ENCODE data around the gene SLC6A19. TPM values are rescaled to one million over a fixed set of nuclear protein-coding genes. Genes with fewer than 3 reads are reported as not detected.

SLC6A19 gene
- total and polyA plus RNA-seq, 9 of the 15 experiments (the other 6 are each of a cell fraction or from before 2014, with no cell fraction given) = 0.03 to 1.6 (median 0.59) TPM

GRCh38 chr5:1167728-1168709 is 33.4 kb upstream of the SLC6A19 start (continued):
- TF ChIP-seq CCNT2 (IDR thresholded peaks at IDR 0.05; ENCODE audit: borderline replicate concordance, extremely low read depth, insufficient read length, low read depth, low read length) = no peak
- no peak for TF ChIP-seq RHOXF2B (CRISPR knock-in tag; conservative IDR thresholded peaks at IDR 0.05)
- TF ChIP-seq ZNF57 (CRISPR knock-in tag; IDR thresholded peaks at IDR 0.05) = no peak
- TF ChIP-seq NR2C2 (CRISPR knock-in tag; IDR thresholded peaks at IDR 0.05) = 0 out of 2 replicates have a peak, but pooled peaks have one; percentile 50
- no peak for TF ChIP-seq NR2C2 (tag; IDR thresholded peaks at IDR 0.05)
- no peak for TF ChIP-seq HDAC6 (IDR thresholded peaks at IDR 0.05; ENCODE audit: low read depth, low read length)
- TF ChIP-seq NFYB (IDR thresholded peaks at IDR 0.05; ENCODE audit: extremely low read depth, insufficient read length) = no peak
- TF ChIP-seq CBFA2T3 (IDR thresholded peaks at IDR 0.05) = no peak
- TF ChIP-seq GATA2 (CRISPR knock-in tag; IDR thresholded peaks at IDR 0.05) = no peak
- TF ChIP-seq HES1 (IDR thresholded peaks at IDR 0.05; ENCODE audit: low read depth) = no peak
- peak; percentile 9 for TF ChIP-seq TBP (optimal IDR thresholded peaks at IDR 0.05; ENCODE audit: low read depth, low read length)
- TF ChIP-seq ETV6 (IDR thresholded peaks at IDR 0.05; ENCODE audit: borderline replicate concordance in 1 of 2, low read depth in 2 of 2, low read length in 1 of 2) = no peak
- TF ChIP-seq ETV6 (CRISPR knock-in tag; IDR thresholded peaks at IDR 0.05; ENCODE audit: borderline replicate concordance) = no peak
- TF ChIP-seq ZNF740 (CRISPR knock-in tag; IDR thresholded peaks at IDR 0.05) = peak; percentile 80
- no peak; a peak in 1 of 4 replicates for TF ChIP-seq ZNF740 (tag; IDR thresholded peaks at IDR 0.05)
- TF ChIP-seq ESRRB (CRISPR knock-in tag; IDR thresholded peaks at IDR 0.05; ENCODE audit: borderline replicate concordance) = no peak
- no peak for TF ChIP-seq MAFK (IDR thresholded peaks at IDR 0.05; ENCODE audit: low read length)
- no peak for TF ChIP-seq NUFIP1 (IDR thresholded peaks at IDR 0.05; ENCODE audit: partially characterized antibody)
- no peak for TF ChIP-seq MCM5 (IDR thresholded peaks at IDR 0.05; ENCODE audit: low read depth)
- TF ChIP-seq GABPB1 (CRISPR knock-in tag; IDR thresholded peaks at IDR 0.05) = peak; percentile 29
- TF ChIP-seq SAFB2 (IDR thresholded peaks at IDR 0.05; ENCODE audit: borderline replicate concordance, low read depth, low read length, severe bottlenecking) = no peak
- TF ChIP-seq HNRNPL (IDR thresholded peaks at IDR 0.05; ENCODE audit: low read depth, low read length) = no peak
- TF ChIP-seq ZNF449 (CRISPR knock-in tag; IDR thresholded peaks at IDR 0.05) = no peak
- peak; percentile 31; the same call in 1 of the 2 replicates for TF ChIP-seq BHLHE40 (IDR thresholded peaks at IDR 0.05; ENCODE audit: low read length)
- no peak for TF ChIP-seq EHMT2 (IDR thresholded peaks at IDR 0.05)
- TF ChIP-seq MCM3 (IDR thresholded peaks at IDR 0.05) = no peak

Data from K562 (cell line).